ENCODE measurements around the gene CTSE. TPM values are rescaled to one million over a fixed set of nuclear protein-coding genes. Genes with fewer than 3 reads are reported as not detected.

Gene CTSE
- polyA plus RNA-seq, 1 donor (not counting 4 experiments of a cell fraction or from before 2014, with no cell fraction given) = 0.33 TPM

DNA sequence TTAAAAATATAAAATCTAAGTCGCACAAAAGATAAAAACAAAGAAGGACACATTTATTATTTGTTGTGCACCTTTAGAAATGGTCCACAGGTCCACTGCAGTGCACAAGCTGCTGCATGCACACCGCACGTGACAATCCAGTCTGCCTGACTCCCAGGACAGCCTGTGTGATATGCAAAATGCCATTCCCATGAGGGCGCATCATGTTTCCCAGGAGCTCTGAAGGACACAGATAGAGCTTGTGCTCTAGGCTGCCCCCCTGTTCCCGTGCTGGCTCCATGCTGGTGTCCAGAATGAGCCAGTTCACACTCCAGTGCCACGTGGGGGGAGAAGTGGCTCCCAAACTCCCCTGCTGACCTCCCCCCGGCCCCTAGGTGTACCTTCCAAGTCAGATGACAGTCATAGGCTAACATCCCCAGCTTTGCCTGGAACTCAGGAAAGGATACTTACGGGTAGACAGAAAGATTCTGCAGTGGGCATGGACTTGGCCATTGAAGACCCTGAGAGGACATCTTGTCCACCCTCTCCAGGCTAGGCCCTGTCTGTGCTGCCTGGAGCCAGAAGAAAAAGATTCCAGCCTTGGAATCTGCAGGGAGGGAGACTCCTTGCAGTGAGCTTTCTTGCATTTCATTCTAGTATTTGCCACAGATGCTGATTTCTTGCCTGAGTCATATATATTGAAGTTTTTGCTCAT, 46.8 kb downstream of the CTSE start:
- no peak overlapping the region for H3K4me2 ChIP-seq (ENCODE audit: control insufficient read depth, extremely low read depth, insufficient read depth, low read depth, low read length)
- dilution Hi-C loops (cut with MboI; ENCODE audit: extremely low pct_ligation_motif_present, low sequenced_read_pairs) = no loop called here

DNA sequence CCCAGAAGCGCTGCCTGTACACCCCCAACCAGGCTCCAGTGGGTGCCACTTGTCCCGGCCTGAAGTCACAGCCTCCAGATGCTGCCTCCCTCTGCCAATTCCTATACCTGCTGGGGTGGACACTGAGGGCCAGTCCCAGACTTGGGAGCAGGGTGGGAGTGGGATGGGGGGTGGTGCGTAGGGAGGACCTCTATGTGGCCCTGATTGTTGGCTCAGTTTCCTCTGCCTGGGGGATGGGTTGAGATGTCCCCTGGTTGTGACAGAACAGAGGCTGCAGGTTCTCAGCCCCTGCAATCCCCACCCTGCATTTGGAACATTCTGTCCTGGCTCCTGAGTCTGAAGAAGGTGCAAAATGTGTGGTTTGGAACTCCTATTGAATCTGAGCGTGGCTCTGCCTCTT, 47.7 kb downstream of the CTSE start:
- no peak overlapping the region for H3K4me3 ChIP-seq (ENCODE audit: control insufficient read depth in 2 of 3, extremely low read depth in 1 of 3, insufficient read depth in 2 of 3, low read depth in 1 of 3, low read length in 3 of 3)
- peaks cover 2% of the 10 kb centered on the region for H3K27me3 ChIP-seq (ENCODE audit: control insufficient read depth, extremely low read depth, insufficient read depth, low read length)
- H3K9me1 ChIP-seq (ENCODE audit: control insufficient read depth, extremely low read depth, insufficient read depth, low read length) = peaks cover 4% of the 10 kb centered on the region
- no peak overlapping the region for H3K4me2 ChIP-seq (ENCODE audit: control insufficient read depth, extremely low read depth, insufficient read depth, low read depth, low read length)
- H3K9ac ChIP-seq (ENCODE audit: control insufficient read depth, extremely low read depth, insufficient read depth, low read length) = no peak overlapping the region
- no peaks in the 10 kb centered on the region for H3K9me3 ChIP-seq (ENCODE audit: control insufficient read depth, low read depth, low read length)
- no peak for DNase-seq (ENCODE audit: low read depth, low spot score)
- H3K79me2 ChIP-seq (ENCODE audit: control insufficient read depth, insufficient read depth, low read length) = no peaks in the 10 kb centered on the region
- H4K20me1 ChIP-seq (ENCODE audit: control insufficient read depth, extremely low read depth, insufficient read depth, low read length) = no peaks in the 10 kb centered on the region
- peaks cover 0 to 3% of the 10 kb centered on the region in 2 experiments for H3K36me3 ChIP-seq (ENCODE audit: control insufficient read depth in 2 of 2, extremely low read depth in 1 of 2, insufficient read depth in 2 of 2, low read length in 2 of 2)
- no peak for FAIRE-seq
- TF ChIP-seq EZH2 (IDR thresholded peaks at IDR 0.05; ENCODE audit: low read length) = no peak
- TF ChIP-seq CTCF (optimal IDR thresholded peaks at IDR 0.05 in 1 of 3, IDR thresholded peaks at IDR 0.05 in 1 of 3, conservative IDR thresholded peaks at IDR 0.05 in 1 of 3; ENCODE audit: extremely low read depth in 1 of 3, insufficient read depth in 2 of 3, low read length in 3 of 3) = no peak
- H3K4me1 ChIP-seq (ENCODE audit: control insufficient read depth, extremely low read depth, insufficient read depth, low read length) = no peaks in the 10 kb centered on the region
- dilution Hi-C loops (cut with MboI; ENCODE audit: extremely low pct_ligation_motif_present, low sequenced_read_pairs) = no loop called here
- no peak overlapping the region for H2AFZ ChIP-seq (ENCODE audit: control insufficient read depth, low read length)
- no peak overlapping the region for H3K27ac ChIP-seq (ENCODE audit: control insufficient read depth, insufficient read depth, low read length)

More for the DNA sequence above, 46.8 kb downstream of the CTSE start:
- Histone ChIP-seq H3K79me2 (ENCODE audit: control insufficient read depth, insufficient read depth, low read length) (no peaks in the 10 kb centered on the region), H2AFZ (ENCODE audit: control insufficient read depth, low read length) (no peak overlapping the region), H3K27me3 (ENCODE audit: control insufficient read depth, extremely low read depth, insufficient read depth, low read length) (peaks cover 2% of the 10 kb centered on the region), H4K20me1 (ENCODE audit: control insufficient read depth, extremely low read depth, insufficient read depth, low read length) (no peaks in the 10 kb centered on the region), H3K9me3 (ENCODE audit: control insufficient read depth, low read depth, low read length) (no peaks in the 10 kb centered on the region), H3K4me3 (ENCODE audit: control insufficient read depth in 2 of 3, extremely low read depth in 1 of 3, insufficient read depth in 2 of 3, low read depth in 1 of 3, low read length in 3 of 3) (no peak overlapping the region), H3K4me1 (ENCODE audit: control insufficient read depth, extremely low read depth, insufficient read depth, low read length) (no peaks in the 10 kb centered on the region), H3K9me1 (ENCODE audit: control insufficient read depth, extremely low read depth, insufficient read depth, low read length) (peaks cover 4% of the 10 kb centered on the region), H3K9ac (ENCODE audit: control insufficient read depth, extremely low read depth, insufficient read depth, low read length) (no peak overlapping the region), H3K36me3 (ENCODE audit: control insufficient read depth in 2 of 2, extremely low read depth in 1 of 2, insufficient read depth in 2 of 2, low read length in 2 of 2) (peaks cover 1 to 3% of the 10 kb centered on the region in 2 experiments), H3K27ac (ENCODE audit: control insufficient read depth, insufficient read depth, low read length) (no peak overlapping the region)
- TF ChIP-seq EZH2 (IDR thresholded peaks at IDR 0.05; ENCODE audit: low read length) = no peak
- TF ChIP-seq CTCF (optimal IDR thresholded peaks at IDR 0.05 in 1 of 3, IDR thresholded peaks at IDR 0.05 in 1 of 3, conservative IDR thresholded peaks at IDR 0.05 in 1 of 3; ENCODE audit: extremely low read depth in 1 of 3, insufficient read depth in 2 of 3, low read length in 3 of 3) = peak in 1 of 3 experiments; percentile 28
- FAIRE-seq = no peak
- DNase-seq (ENCODE audit: low read depth, low spot score) = no peak
